Gastrocnemius medialis (tissue), 4 donors: ENCODE measurements around the gene CENPO. TPM values are rescaled to one million over a fixed set of nuclear protein-coding genes. Genes with fewer than 3 reads are reported as not detected.

Experiments used
- ATAC-seq, 2 donors: fragments of 150-250 bp; one replicate each; pipeline ENCODE4 v1.9.1; 2016
- DNase-seq, 2 donors: peaks; one replicate each; pipeline ENCODE4 v3.0.0-alpha.2; 2019
- H3K27ac ChIP-seq, 4 donors: fragments of 200-600 bp; sonication (generic); 1 replicate in 1 of 4; 2 replicates in 3 of 4; pipeline ENCODE4 v1.5.1; 2016 to 2018; ENCODE audit warnings: mild to moderate bottlenecking in 2 of 4, moderate library complexity in 1 of 4
- H3K27me3 ChIP-seq, 3 donors: fragments of 200-600 bp; sonication (generic) in 2 of 3; 1 replicate in 1 of 3; 2 replicates in 2 of 3; pipeline versions ENCODE4 v1.5.1 to v1.6.0; 2016 to 2019; ENCODE audit warnings: mild to moderate bottlenecking in 1 of 3, moderate library complexity in 1 of 3
- H3K36me3 ChIP-seq, 2 donors: fragments of 200-600 bp; sonication (generic) in 1 of 2; one replicate each; pipeline ENCODE4 v1.5.1; 2017 to 2018
- H3K4me1 ChIP-seq, 2 donors: fragments of 200-600 bp; sonication (generic) in 1 of 2; one replicate each; pipeline ENCODE4 v1.5.1; 2016 to 2017; ENCODE audit warnings: mild to moderate bottlenecking in 2 of 2
- H3K4me3 ChIP-seq, 4 donors: fragments of 200-600 bp; sonication (generic) in 3 of 4; 1 replicate in 1 of 4; 2 replicates in 3 of 4; pipeline ENCODE4 v1.5.1; 2016 to 2019; ENCODE audit warnings: mild to moderate bottlenecking in 2 of 4
- H3K9me3 ChIP-seq, 3 donors: fragments of 200-600 bp; sonication (generic) in 2 of 3; 1 replicate in 1 of 3; 2 replicates in 2 of 3; pipeline ENCODE4 v1.5.1; 2016 to 2019
- CTCF ChIP-seq, 5 experiments: fragments of 450-650 bp in 3 of 5; fragments of 200-600 bp in 2 of 5; sonication (generic) in 2 of 5; IDR thresholded peaks in 4 of 5; conservative IDR thresholded peaks in 1 of 5; 1 replicate in 4 of 5; 2 replicates in 1 of 5; pipeline ENCODE4 v1.5.1; 2016 to 2019; ENCODE audit warnings: antibody characterized with exemption in 5 of 5, mild to moderate bottlenecking in 3 of 5, moderate library complexity in 3 of 5
- POLR2A ChIP-seq, 2 donors: fragments of 450-650 bp; IDR thresholded peaks; one replicate each; pipeline ENCODE4 v1.6.1; 2017; ENCODE audit warnings: antibody characterized with exemption in 2 of 2, mild to moderate bottlenecking in 2 of 2, moderate library complexity in 2 of 2
- in situ Hi-C, 4 donors: fragments of 200-750 bp; cut with MboI; loops; one replicate each; pipeline versions ENCODE4 v1.15.0 to v1.8.0; 2017; ENCODE audit warnings: low sequenced_read_pairs in 4 of 4
- intact Hi-C: fragments of 100-400 bp; cut with DNase I; formaldehyde crosslinking; loops from one replicate; pipeline ENCODE4 v1.15.1; 2023; ENCODE audit warnings: low total_unique reads
- total RNA-seq, 4 donors: library from RNA; depleted of rRNA; stranded (reverse); fragments of >200 nt; gene quantifications; one replicate each; pipeline versions ENCODE4 v1.1.0 to v1.2.3, GENCODE V29; 2016

The CENPO gene
- total RNA-seq, 4 donors from 2014 or later, result 1.2 to 3.6 (median 2.7) TPM

- Histone ChIP-seq H3K4me3 (no peak overlapping the region), H3K9me3 (no peaks in the 10 kb centered on the region), H3K36me3 (no peaks in the 10 kb centered on the region), H3K4me1 (no peaks in the 10 kb centered on the region), H3K27ac (no peak overlapping the region), H3K27me3 (no peaks in the 10 kb centered on the region)
- intact Hi-C loops, result no loop called here
- in situ Hi-C loops, result no loop called here
- ATAC-seq (no peak), DNase-seq (no peak)
- TF ChIP-seq CTCF (IDR thresholded peaks at IDR 0.05 in 4 of 5, conservative IDR thresholded peaks at IDR 0.05 in 1 of 5), result no peak
- no peak for TF ChIP-seq POLR2A (IDR thresholded peaks at IDR 0.05)
Measured at GRCh38 chr2:24866946-24867345, 73.7 kb downstream of the CENPO start.

DNA sequence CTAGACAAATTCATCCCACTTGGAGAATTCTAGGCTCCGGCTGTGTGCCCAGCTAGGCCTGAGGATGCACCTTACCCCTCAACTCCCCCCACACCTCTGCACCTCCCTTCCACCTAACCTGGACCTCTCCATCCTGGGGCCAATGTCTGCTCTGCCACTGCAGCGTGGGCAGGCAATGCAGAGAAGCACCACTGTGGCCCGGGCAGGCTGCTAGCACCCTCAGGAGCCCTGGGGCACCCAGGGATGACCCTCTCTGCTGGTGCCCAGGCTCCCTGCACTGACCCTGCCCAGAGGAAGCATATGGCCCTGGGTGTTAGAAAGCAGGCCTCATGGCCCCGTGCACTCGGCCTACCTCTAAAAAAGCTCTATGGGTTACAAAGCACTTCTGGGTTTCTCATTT, 77.2 kb downstream of the CENPO start:
- H3K27me3 ChIP-seq, result no peaks in the 10 kb centered on the region
- ATAC-seq (no peak), DNase-seq (no peak)
- in situ Hi-C loops, result no loop called here
- intact Hi-C loops, result no loop called here
- TF ChIP-seq CTCF (IDR thresholded peaks at IDR 0.05 in 4 of 5, conservative IDR thresholded peaks at IDR 0.05 in 1 of 5), result no peak
- no peak for TF ChIP-seq POLR2A (IDR thresholded peaks at IDR 0.05)
- no peak overlapping the region for H3K4me3 ChIP-seq
- H3K9me3 ChIP-seq, result no peaks in the 10 kb centered on the region
- H3K4me1 ChIP-seq, result peaks cover 0 to 3% of the 10 kb centered on the region in 2 donors
- H3K27ac ChIP-seq, result peak overlapping the region in 2 of 4 donors; percentile 62 to 69
- H3K36me3 ChIP-seq, result no peaks in the 10 kb centered on the region

- peaks cover 0 to 3% of the 10 kb centered on the region in 2 donors for H3K4me1 ChIP-seq
- no peaks in the 10 kb centered on the region for H3K27me3 ChIP-seq
- H3K9me3 ChIP-seq, result no peaks in the 10 kb centered on the region
- ATAC-seq (no peak), DNase-seq (no peak)
- H3K4me3 ChIP-seq, result no peak overlapping the region
- intact Hi-C loops (no loop called here), in situ Hi-C loops (no loop called here)
- H3K27ac ChIP-seq, result peak overlapping the region; percentile 30 to 70 (median 66)
- TF ChIP-seq POLR2A (IDR thresholded peaks at IDR 0.05) (no peak), CTCF (IDR thresholded peaks at IDR 0.05 in 4 of 5, conservative IDR thresholded peaks at IDR 0.05 in 1 of 5) (no peak)
- no peaks in the 10 kb centered on the region for H3K36me3 ChIP-seq
Measured at GRCh38 chr2:24870891-24871705, 77.9 kb downstream of the CENPO start.

GRCh38 chr2:24871852-24872333, 78.7 kb downstream of the CENPO start:
- H3K27me3 ChIP-seq, result no peaks in the 10 kb centered on the region
- ATAC-seq, result no peak

More at GRCh38 chr2:24871852-24872333, 78.7 kb downstream of the CENPO start:
- TF ChIP-seq POLR2A (IDR thresholded peaks at IDR 0.05), result no peak
- no peak for TF ChIP-seq CTCF (IDR thresholded peaks at IDR 0.05 in 4 of 5, conservative IDR thresholded peaks at IDR 0.05 in 1 of 5)
- no peak overlapping the region for H3K4me3 ChIP-seq
- no peaks in the 10 kb centered on the region for H3K36me3 ChIP-seq
- in situ Hi-C loops, result no loop called here
- H3K4me1 ChIP-seq, result peaks cover 0 to 3% of the 10 kb centered on the region in 2 donors
- peak overlapping the region; percentile 61 to 73 (median 70) for H3K27ac ChIP-seq
- intact Hi-C loops, result no loop called here
- H3K9me3 ChIP-seq, result no peaks in the 10 kb centered on the region
- no peak for DNase-seq

Other genes starting within 250 kb of the CENPO start
- gene PTRHD1, start within 50 bp of the CENPO start, total RNA-seq, result 10 to 100 TPM; 17.3 to 45.0 (median 37.3) TPM
- 10 to 100 TPM in 2 of 4 donors, 1 to 10 TPM in 2; 3.9 to 16.6 (median 12.3) TPM for gene ADCY3, start 126.8 kb downstream of the CENPO start, total RNA-seq
- gene DNAJC27, start 178.5 kb downstream of the CENPO start, total RNA-seq, result 10 to 100 TPM in 1 of 4 donors, 1 to 10 TPM in 3; 3.0 to 11.0 (median 4.9) TPM
- gene EFR3B, start 248.7 kb downstream of the CENPO start, total RNA-seq, result 1 to 10 TPM in 1 of 4 donors, under 1 TPM in 3; 0.29 to 1.4 (median 0.67) TPM